ENCODE data around the gene TIMM21.

The TIMM21 gene

DNA sequence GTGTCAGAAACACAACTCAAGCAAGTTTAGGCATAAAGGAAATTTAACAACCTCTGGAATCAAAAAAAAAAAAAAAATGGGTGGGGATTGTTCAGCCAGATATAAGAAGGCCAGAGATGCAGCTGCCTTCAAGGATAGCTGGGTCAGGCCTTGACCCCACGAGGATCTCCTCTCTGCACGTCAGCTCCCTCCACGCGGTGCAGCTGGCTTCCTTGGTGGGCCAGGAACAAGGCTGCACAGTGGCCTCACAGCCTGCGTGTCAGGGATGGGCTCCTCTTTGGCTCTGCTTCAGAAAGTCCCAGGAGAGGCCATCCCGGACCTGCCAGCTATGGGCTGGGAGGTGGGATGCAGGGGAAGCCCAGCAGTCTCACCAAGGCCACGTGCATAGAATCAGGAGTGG lies 55.5 kb downstream of the TIMM21 start:
- no peak for TF ChIP-seq EP300 (IDR thresholded peaks at IDR 0.05; ENCODE audit: borderline replicate concordance)
- TF ChIP-seq RAD21 (IDR thresholded peaks at IDR 0.05; ENCODE audit: low read depth) = no peak
- TF ChIP-seq EGR1 (IDR thresholded peaks at IDR 0.05) = no peak
- TF ChIP-seq, protein P1, sequence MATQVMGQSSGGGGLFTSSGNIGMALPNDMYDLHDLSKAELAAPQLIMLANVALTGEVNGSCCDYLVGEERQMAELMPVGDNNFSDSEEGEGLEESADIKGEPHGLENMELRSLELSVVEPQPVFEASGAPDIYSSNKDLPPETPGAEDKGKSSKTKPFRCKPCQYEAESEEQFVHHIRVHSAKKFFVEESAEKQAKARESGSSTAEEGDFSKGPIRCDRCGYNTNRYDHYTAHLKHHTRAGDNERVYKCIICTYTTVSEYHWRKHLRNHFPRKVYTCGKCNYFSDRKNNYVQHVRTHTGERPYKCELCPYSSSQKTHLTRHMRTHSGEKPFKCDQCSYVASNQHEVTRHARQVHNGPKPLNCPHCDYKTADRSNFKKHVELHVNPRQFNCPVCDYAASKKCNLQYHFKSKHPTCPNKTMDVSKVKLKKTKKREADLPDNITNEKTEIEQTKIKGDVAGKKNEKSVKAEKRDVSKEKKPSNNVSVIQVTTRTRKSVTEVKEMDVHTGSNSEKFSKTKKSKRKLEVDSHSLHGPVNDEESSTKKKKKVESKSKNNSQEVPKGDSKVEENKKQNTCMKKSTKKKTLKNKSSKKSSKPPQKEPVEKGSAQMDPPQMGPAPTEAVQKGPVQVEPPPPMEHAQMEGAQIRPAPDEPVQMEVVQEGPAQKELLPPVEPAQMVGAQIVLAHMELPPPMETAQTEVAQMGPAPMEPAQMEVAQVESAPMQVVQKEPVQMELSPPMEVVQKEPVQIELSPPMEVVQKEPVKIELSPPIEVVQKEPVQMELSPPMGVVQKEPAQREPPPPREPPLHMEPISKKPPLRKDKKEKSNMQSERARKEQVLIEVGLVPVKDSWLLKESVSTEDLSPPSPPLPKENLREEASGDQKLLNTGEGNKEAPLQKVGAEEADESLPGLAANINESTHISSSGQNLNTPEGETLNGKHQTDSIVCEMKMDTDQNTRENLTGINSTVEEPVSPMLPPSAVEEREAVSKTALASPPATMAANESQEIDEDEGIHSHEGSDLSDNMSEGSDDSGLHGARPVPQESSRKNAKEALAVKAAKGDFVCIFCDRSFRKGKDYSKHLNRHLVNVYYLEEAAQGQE (IDR thresholded peaks at IDR 0.05; ENCODE audit: low read depth) = no peak
- no peak for TF ChIP-seq FOXM1 (IDR thresholded peaks at IDR 0.05; ENCODE audit: borderline replicate concordance, low read depth)
- TF ChIP-seq TEAD4 (IDR thresholded peaks at IDR 0.05) = no peak
- TF ChIP-seq, protein P2, sequence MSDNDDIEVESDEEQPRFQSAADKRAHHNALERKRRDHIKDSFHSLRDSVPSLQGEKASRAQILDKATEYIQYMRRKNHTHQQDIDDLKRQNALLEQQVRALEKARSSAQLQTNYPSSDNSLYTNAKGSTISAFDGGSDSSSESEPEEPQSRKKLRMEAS (IDR thresholded peaks at IDR 0.05) = no peak
- TF ChIP-seq TCF12 (IDR thresholded peaks at IDR 0.05; ENCODE audit: low read depth) = no peak
- TF ChIP-seq TAF1 (IDR thresholded peaks at IDR 0.05; ENCODE audit: low read depth) = no peak
- TF ChIP-seq USF1 (IDR thresholded peaks at IDR 0.05) = no peak
- no peak for TF ChIP-seq CEBPB (IDR thresholded peaks at IDR 0.05)
- no peak for TF ChIP-seq YY1 (IDR thresholded peaks at IDR 0.05; ENCODE audit: low read depth)
- TF ChIP-seq CREB1 (IDR thresholded peaks at IDR 0.05; ENCODE audit: low read depth) = no peak
- no peak for TF ChIP-seq ZBTB7A (IDR thresholded peaks at IDR 0.05; ENCODE audit: low read depth)
- no peak for TF ChIP-seq NFIC (IDR thresholded peaks at IDR 0.05)

DNA sequence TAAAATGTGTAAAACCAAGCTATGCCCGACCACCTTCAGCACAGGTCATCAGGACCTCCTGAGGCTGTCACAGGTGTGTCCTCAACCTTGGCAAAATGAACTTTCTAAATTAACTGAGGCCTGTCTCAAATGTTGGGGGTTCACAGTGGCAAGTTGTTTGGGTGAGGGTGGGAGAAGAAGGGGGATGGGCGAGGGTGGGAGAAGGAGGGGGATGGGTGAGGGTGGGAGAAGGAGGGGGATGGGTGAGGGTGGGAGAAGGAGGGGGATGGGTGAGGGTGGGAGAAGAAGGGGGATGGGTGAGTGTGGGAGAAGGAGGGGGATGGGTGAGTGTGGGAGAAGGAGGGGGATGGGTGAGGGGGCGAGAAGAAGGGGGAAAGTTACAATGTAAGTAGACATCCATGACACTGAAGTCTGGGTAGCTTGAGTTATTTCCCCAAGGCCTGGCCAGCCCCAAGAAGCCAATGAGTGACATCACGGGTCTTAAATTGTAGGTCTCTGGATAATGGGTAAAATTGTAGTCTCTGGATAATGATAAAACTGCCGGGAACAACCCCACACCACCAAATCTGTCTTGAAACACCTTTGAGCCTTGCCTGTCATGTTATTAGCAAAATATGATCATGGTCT lies 56.3 kb downstream of the TIMM21 start:
- no peak for TF ChIP-seq TEAD4 (IDR thresholded peaks at IDR 0.05)
